WI38 (cell line): Measurements from ENCODE around the gene MLLT10.

Source experiments
- H3K4me3 ChIP-seq: 2 replicates; pipeline ENCODE4 v1.5.1; 2011; ENCODE audit warnings: low read depth, mild to moderate bottlenecking, control low read depth, low read length
- TF ChIP-seq, protein P1 (sequence below): IDR thresholded peaks from 2 replicates; pipeline ENCODE4 v1.5.1; 2012; ENCODE audit warnings: low read depth, mild to moderate bottlenecking, control low read depth, low read length

The MLLT10 gene

DNA sequence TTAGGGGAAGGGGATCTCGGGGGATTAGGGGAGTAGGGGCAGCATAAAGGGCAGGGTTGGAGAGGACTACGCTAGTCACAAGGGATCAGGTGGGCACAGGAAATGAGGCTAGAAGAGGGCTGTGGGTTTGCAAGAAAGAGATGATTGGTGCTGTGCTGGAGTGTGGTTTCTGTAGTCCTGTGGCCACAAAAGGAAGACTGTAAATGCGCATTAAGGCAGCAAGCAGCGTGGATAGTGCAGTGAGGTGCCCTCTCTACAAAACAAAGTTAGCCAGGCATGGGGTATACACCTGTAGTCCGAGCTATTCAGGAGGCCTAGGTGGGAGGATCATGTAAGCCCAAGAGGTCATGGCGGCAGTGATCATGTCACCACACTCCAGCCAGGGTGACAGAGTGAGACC is 212.1 kb downstream of the MLLT10 start:
- TF ChIP-seq, protein P1, sequence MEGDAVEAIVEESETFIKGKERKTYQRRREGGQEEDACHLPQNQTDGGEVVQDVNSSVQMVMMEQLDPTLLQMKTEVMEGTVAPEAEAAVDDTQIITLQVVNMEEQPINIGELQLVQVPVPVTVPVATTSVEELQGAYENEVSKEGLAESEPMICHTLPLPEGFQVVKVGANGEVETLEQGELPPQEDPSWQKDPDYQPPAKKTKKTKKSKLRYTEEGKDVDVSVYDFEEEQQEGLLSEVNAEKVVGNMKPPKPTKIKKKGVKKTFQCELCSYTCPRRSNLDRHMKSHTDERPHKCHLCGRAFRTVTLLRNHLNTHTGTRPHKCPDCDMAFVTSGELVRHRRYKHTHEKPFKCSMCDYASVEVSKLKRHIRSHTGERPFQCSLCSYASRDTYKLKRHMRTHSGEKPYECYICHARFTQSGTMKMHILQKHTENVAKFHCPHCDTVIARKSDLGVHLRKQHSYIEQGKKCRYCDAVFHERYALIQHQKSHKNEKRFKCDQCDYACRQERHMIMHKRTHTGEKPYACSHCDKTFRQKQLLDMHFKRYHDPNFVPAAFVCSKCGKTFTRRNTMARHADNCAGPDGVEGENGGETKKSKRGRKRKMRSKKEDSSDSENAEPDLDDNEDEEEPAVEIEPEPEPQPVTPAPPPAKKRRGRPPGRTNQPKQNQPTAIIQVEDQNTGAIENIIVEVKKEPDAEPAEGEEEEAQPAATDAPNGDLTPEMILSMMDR = no peak

DNA sequence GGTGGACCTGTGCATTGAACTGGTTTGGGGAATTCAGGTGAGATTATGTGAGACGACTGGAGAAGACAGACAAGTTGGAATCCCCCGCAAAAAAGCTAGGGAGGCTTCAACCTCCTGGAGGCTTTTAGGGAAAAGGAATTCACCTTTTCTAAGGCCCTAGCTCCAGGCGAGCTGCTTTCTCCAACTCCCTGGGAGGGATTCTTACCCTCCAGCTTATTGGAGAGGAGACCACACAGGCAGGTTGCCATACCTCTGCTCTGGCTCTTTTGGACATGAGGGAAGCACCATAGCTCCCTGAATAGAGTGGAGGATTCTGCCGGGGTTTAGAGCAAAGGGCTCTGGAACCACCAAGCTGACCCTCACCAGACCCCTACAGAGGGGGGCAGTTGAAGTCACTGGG is 213.8 kb downstream of the MLLT10 start:
- TF ChIP-seq, protein P1 = no peak
- H3K4me3 ChIP-seq = no peak overlapping the region

More for the DNA sequence above, 212.1 kb downstream of the MLLT10 start:
- H3K4me3 ChIP-seq = no peak overlapping the region

DNA sequence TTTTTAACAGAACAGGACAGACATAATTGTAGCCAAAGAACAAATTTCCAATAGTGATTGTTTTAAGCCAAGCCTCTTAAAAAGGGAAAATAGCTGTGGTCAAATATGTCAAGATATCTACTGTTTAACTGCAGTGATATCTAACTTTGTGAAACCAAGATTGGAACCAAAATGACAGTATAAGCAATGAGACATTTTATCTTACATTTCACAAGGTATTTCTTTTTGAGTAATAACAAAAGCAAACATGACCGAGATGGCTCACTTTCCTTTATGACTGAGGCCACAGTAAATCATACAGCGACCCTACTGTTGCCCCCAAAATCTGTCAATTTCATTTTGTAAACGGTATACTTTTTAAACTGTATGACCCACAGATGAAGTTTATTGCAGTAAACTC is 215.8 kb downstream of the MLLT10 start:
- TF ChIP-seq, protein P1 = no peak
- no peak overlapping the region for H3K4me3 ChIP-seq

DNA sequence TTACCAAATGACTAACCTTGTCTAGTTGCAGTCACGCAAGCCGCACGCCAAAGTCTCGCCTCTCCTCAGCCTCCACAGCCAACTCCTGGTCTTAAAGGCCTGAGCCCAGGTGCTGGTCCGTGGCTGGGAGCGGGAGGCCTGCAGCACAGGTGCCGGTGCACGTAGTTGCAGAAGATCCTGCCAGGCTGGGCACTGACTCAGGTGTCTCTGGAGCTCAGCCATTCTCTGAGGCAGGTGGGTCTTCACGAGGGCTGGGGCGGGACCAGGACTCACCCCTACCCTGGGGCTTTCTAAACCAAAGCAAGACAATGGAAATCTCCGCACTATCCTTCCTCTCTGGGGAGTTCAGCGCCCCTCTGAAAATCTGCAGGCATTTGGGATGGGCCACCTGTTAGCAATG is 216.4 kb downstream of the MLLT10 start:
- no peak overlapping the region for H3K4me3 ChIP-seq
- TF ChIP-seq, protein P1 = no peak

DNA sequence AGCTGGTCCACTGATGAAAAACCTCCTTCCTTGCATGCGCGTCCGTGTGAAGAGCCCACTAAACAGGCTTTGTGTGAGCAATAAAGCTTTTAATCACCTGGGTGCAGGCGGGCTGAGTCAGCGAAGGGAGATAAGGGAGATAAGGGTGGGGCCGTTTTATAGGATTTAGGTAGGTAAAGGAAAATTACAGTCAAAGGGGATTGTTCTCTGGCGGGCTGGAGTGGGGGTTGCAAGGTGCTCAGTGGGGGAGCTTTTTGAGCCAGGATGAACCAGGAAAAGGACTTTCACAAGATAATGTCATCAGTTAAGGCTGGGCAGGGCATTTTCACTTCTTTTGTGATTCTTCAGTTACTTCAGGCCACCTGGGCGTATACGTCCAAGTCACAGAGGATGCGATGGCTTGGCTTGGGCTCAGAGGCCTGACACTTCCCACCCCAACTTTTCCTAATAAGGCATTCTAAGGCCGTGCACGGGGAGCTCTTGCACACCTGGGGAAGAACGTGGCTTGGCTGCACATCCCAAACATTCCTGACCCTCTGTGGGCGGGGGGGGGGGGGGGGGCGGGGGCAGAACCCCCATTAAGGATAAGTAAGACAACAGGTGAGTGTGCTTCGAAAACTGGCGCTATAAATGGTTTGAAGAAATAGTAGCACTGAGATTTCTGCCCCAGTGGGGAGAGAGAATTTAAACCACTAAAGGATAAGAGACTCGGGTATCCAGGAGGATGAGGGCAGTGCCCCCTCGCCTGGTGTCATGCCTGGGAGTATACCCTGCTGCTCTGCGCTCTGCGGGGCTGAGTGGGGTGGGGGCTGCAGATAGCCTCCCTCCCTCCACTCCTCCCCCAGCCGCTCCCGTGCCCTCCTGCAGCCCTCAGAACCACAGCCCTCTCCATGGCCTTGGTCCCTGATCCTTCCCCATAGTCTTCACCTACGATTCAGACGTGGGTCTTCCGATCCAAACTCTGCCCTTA is 217.6 kb downstream of the MLLT10 start:
- no peak overlapping the region for H3K4me3 ChIP-seq
- TF ChIP-seq, protein P1 = no peak

DNA sequence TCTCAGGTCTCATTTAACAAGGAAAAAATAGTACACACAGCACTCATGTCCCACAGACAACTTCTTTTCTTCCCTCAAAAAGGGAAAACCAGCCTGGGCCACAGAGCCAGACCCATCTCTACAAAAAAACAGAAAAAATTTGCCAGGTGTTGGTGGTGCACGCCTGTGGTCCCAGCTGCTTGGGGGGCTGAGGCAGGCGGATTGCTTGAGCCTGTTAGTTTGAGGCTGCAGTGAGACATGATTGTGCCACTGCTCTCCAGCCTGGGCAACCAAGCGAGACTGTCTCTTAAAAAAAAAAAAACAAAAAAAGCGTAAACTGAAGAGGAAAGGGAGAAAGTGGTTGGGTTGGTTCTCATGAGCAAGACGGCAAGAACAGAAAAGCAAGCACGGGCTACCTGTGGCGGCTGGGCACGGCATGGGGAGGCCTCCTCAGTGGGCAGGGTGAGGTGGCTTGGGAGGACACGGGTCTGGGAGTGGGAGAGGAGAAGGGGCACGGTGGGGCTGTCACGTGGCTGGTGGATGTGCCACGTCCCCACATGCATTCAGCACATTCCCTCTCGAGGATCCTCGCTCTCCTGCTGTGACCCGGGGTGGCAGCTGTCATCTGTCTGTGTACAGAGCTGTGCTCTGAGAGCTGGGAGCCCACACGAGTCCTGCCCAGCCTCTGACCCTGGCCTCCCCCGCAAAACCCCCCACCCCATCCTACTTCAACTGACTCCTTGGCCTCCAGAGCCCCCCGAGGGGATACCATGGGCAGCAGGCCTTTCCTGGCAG is 219.7 kb downstream of the MLLT10 start:
- TF ChIP-seq, protein P1 = no peak
- H3K4me3 ChIP-seq = no peak overlapping the region
